Muscle of back (tissue), 11 donors: ENCODE results near the gene GNAQ. TPM values are rescaled to one million over a fixed set of nuclear protein-coding genes. Genes with fewer than 3 reads are reported as not detected.
"Not testable (repeated sequence)": the region's sequence is repeated elsewhere in the genome, so short reads cannot be mapped to it uniquely, and the experiment has no call there.

ENCODE experiments used
- DNase-seq, 3 donors: peaks; one replicate each; pipeline versions ENCODE4 v3.0.0 to v3.0.0-alpha.2; 2013
- polyA plus RNA-seq, 10 donors: library from polyadenylated mRNA; unstranded; fragments of 120-200 nt; gene quantifications; one replicate each; pipeline ENCODE4 v1.2.1, GENCODE V29; 2013; ENCODE audit not compliant: insufficient read length in 10 of 10

GNAQ gene
- polyA plus RNA-seq, 10 donors = 24.6 to 35.5 (median 30.5) TPM

GRCh38 chr9:77735494-77735893, 296.1 kb downstream of the GNAQ start:
- DNase-seq = peak in 1 of 3 donors; percentile 35

GRCh38 chr9:77731930-77732329, 299.7 kb downstream of the GNAQ start:
- no peak for DNase-seq

DNA sequence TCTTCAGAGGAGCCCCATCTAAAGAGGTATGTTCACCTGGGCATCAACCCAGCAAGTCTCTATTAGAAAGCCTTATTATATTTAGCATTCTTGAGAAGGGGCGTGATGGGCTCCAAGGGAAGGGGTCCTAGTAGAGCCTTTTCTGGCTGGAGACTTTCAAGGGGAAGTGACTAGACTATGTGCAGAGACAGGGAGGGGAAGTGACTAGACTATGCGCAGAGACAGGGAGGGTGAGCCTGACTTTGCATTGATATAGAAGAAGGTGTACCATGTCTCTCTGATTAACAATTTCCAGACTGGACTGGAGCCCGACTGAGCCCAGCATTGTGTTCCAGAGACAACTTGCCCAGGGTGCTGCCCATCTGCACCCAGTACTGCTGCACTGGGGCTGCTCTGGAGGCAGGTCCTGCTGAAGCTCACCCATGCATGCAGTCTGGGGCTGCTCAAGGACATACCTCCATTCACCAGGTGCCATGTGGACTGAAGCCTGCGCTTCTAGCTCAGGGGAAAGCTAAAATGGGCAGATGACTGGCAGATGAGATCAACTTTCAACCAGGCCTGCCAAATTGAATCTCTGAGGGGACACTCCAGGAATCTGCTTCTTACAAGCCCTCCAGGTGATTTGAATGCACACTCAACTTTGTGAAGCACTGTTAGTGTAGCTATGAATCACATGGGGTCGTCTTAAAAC, 300.5 kb downstream of the GNAQ start:
- no peak for DNase-seq

DNA sequence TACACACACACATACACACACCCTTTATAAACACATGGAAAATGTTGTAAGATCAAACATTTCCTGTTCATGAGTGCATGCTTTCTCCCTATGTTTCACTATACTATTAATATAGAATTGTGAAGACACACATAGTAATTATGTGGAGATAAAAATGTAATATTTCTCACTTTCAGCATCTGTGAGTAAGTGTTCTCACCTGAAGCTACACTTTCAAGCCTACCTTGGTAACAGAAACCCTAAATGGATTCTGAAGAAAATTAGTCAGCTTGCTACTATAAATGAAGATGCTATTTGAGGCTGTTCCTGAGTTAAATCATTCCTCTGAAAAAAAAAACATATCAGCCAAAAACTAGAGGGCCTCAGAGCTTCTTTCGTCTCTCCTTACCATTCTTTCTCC, 302.4 kb downstream of the GNAQ start:
- DNase-seq = no peak

DNA sequence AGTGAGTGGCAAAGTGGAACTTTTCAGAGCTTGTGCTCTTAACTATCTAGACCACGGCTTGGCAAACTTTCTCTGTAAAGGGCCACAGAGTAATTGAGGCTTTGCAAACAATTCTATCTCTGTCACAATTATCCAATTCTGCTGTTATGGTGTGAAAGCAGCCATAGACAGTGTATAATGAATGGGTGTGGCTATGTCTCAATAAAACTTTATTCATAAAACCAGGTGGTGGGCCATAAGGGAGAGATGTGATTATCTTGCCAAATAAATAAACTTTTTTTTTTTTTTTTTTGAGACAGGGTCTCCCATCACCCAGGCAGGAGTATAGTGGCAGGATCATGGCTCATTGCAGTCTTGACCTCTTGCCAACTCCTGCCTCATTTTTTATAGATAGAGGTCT, 304.8 kb downstream of the GNAQ start:
- DNase-seq = no peak

DNA sequence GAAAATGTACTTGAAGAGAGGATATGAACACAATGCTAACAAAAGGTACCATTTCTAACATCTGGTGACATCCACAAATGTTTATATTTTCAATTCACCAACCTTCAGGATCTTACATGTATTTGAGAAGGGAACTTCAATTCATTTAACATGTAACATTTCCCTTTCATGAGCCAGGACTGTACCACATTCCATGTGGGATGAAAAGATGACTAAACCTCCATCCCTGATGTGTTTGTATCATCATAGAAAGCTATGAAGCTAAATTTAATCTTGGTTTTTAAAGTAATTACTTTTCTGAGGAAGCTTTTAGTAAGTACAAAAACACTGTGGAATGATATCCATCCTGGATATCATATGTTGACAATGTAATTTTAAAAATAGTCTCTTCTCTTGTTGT, 305.3 kb downstream of the GNAQ start:
- DNase-seq = no peak

- no peak for DNase-seq
Measured at GRCh38 chr9:77725820-77726219, 305.8 kb downstream of the GNAQ start.

DNA sequence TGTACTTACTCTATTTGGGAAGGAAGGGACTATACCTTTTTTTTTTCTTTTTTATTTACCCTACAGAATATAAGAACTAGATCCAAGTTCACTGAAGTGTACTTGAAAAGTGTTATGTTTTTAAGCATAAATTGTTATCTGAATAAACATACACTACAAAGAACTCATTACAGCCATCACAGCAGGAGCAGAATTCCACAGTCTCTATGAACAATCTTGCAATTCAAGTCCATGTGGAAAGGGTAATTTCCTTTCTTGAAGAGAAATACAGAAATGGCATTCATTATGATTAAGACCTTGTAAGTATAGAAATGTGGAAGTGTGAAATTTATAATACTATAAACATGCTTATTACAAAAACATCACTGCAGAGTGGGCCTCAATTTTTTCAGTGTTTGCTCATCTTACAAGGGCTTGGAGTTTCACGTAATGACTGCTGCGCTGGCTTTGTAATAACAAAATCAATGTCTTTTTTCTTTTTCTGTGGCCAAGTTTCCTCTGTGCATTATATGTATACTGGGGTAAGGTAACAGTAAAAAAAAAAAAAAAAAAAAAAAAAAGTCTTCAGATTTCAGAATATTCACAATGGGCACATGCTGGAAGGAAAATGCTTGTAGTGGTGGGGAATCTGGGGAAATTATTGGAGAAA, 306.4 kb downstream of the GNAQ start:
- DNase-seq = no peak

DNA sequence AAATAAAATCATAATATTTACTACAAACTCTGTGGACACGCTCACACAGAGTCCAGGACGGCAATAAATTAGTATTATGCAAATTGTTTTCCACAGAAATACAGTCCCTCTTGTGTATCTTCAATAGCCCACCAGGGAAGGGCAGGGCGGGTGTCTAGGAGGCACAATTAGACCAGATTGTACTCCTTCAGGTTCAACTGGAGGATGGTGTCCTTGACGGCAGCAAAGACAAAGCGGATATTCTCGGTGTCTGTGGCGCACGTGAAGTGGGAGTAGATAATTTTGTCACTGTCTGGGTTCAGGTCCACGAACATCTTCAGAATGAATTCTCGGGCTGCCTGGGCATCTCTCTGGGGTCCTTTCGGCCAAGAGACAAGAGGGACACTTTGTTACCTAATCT, 310.5 kb downstream of the GNAQ start:
- not testable (repeated sequence) for DNase-seq

DNA sequence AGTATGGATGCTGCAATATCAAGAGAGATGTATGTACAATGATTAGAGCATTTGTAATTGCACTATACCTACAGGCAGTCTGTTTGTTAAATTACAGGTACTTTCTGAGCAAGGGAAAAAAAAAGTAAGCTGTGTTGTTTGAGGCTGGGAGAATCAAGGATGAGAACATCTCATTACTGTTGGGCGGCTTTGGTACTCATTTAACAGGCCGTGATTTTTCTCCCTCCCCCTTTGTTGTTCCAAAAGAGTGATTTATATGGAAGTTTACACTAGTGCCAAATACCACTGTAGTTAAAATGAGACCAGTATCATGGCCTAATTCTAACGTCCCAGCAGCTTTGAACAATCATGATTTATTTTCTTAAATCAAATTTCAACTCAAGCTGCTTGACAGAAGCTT, 312.3 kb downstream of the GNAQ start:
- no peak for DNase-seq

DNA sequence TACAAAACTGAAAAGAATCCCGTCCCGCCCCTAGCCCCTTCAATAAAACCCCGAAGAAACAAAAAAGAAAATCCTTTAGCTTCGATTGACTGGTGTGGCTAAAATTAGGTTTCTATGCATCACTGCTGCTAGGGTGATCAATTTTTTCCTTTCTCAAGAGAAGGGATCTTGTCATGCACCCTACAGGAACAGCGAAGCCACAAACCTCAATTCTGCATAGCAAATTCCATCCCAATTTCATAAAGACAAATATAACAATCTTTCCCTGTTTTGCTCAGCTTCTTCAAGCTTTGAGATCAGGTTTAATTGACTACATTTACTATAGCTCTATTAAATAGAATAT, 313.3 kb downstream of the GNAQ start:
- DNase-seq = not testable (repeated sequence)

DNA sequence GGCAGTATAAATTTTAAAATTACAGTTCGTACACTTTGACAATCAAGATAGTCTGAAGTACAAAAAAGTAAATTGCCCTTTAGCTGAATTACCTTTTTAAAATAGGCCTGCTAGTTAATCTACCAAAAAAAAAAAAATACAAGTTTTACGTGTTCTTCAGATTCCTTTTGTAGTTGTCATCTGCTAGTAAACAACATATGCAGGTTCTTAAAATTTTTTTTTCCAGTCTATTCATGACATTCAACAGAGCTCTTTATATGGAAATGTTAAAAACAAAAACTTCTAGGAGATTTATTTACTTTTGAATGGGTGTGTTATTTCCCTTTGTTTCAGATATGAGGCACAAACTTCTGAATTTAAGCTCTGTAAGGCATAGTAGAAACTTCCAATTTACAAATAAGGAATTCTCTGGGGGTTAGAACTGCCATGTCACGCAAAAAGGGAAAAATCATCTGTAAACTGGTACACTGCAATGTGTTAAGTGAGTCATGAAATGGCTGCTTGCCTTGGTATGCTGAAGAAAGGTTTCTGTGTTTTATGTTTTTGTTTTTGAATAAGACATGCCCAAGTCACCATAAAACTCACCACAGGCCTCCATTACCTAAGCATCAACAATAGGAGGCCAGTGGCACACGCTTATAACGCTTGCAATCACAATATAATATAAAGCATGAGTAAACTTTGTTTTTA, 313.9 kb downstream of the GNAQ start:
- DNase-seq = peak in 1 of 3 donors; percentile 51

GRCh38 chr9:77714077-77714549, 317.5 kb downstream of the GNAQ start:
- DNase-seq = no peak

DNA sequence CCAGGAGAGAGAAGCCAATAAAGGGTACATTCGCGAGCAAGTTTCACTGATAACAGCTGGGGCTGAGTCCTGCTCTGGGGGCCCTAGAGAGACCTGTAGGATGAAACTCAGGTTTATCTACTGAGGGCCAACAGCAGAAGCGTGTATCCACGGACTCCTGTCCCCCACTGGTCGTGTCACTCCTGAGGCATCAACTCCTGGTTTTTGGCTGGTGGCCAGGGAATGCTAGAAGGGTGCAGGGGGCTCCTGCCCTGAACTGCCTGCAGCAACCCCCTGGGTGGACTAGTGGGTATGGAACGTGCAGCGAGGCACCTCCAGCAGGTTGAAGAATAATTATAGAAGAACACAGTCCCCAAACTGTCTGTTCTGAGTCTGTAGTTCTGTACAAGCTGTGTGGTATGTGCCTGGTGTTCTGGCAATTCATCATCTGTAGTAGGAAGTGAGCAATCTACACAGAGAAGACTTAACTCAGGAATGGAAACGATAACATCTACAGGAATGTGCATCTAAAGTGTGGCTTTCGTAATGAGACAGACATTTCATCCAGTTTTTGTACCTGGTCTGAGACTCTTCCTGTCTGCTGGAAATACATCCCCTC, 319.0 kb downstream of the GNAQ start:
- peak in 1 of 3 donors; percentile 84 for DNase-seq

DNA sequence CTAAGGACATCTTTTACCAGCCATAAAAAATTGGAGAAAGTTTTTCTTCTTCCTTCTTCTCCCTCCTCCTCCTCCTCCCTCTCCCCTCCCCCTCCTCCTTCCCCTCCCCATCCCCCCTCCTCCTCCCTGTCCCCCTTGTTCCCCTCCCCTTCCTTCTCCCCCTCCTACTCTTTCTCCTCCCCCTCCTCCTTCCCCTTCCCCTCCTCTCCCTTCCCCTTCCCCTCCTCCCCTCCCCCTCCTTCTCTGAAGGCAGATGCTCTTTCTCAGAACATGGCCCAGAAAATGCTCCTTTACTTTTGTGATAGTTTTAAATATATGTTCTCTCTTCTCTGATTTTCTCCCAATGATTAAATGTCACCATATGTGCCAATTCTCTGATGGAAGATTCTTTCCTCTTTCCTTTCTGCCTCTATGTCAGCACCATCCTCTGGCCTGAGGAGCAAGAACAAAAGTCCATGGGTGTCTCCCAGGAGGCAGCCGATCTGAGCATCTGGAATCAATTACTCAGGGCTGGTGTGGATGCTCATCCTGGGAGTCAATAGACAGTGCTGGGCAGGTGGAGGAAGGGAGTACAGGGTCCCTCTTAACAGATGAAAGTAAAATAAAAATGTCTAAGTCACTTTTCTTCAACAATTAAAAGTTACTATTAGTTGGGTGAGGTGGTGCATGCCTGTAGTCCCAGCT, 320.5 kb downstream of the GNAQ start:
- DNase-seq = no peak

DNA sequence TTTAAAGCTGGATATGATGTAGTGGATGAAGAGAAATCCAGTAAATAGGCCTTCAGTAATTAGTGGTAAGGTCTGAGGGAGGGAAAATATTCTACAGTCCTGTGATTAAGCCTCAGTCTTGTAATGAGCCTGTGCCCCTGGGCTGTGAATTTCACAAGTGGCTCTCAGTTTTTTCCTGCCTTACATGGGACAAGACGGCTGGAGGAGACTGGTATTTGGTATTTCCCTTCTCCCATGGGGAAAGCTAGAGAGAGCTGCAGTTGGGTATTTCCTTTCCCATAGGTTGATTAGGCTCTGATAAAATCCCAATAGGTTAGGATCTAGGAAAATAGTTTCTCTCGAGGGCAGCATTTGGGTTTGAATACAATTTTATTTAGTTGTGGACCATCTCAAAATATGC, 321.3 kb downstream of the GNAQ start:
- DNase-seq = no peak

DNA sequence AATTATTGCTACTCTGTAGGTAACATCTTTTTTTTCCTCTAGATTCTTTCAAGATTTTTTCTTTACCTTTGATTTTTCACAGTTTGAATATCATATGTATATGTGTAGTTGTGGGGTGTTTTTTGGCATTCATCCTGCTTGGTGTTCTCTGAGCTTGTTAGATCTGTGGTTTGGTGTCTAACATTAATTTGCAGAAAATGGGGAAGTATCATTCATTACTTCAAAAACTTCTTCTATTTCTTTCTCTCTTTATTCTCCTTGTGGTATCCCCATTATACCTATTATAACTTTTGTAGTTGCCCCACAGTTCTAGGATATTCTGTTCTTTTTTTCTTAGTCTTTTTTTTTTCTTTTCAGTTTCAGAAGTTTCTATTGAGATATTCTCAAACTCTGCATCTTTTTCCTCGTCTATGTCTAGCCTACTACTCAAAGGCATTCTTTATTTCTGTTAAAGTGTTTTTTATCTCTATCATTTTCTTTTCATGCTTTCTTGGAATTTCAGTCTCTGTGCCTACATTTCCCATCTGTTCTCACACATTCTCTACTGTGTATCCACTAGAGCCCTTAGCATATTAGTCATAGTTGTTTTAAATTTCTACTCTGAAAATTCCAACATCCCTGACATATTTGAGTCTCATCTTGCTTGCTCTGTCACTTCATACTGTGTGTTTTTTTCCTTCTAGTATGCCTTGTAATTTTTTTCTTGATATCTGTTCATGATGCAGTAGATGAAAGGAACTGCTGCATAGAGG, 323.4 kb downstream of the GNAQ start:
- peak in 1 of 3 donors; percentile 33 for DNase-seq

DNA sequence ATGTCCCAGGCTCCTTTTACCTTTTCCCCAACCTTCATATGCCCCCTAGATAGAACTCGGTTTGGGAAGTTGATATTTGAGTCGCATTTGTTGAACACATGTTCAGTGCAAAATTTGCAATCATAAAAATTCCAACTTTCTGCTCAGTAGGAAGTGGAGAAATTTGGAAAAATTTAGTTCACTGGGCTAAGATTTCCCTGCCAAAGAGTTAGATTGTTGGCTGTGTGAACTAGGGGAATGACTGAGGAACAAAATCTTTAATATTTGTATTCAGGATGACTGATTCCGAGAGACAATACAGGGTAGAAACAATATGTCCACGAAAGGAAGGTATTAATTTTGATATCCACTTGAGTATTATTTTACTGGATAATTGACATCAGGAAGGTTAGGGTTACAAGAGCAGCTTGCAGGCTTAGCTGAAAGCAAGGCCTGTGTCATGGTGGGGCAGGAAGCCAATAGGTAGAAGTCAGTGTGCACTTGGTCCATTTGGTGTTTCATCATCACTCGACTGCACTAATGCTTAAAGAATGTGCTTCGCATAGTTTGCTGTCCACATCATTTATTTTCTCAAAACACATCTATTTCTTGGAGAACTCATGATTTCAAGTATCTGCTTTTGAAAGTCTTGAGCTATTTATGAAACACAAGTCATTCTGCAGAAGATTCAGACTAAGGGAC, 324.1 kb downstream of the GNAQ start:
- DNase-seq = peak; percentile 82 to 94 (median 87)

GRCh38 chr9:77705636-77706035, 326.0 kb downstream of the GNAQ start:
- no peak for DNase-seq

DNA sequence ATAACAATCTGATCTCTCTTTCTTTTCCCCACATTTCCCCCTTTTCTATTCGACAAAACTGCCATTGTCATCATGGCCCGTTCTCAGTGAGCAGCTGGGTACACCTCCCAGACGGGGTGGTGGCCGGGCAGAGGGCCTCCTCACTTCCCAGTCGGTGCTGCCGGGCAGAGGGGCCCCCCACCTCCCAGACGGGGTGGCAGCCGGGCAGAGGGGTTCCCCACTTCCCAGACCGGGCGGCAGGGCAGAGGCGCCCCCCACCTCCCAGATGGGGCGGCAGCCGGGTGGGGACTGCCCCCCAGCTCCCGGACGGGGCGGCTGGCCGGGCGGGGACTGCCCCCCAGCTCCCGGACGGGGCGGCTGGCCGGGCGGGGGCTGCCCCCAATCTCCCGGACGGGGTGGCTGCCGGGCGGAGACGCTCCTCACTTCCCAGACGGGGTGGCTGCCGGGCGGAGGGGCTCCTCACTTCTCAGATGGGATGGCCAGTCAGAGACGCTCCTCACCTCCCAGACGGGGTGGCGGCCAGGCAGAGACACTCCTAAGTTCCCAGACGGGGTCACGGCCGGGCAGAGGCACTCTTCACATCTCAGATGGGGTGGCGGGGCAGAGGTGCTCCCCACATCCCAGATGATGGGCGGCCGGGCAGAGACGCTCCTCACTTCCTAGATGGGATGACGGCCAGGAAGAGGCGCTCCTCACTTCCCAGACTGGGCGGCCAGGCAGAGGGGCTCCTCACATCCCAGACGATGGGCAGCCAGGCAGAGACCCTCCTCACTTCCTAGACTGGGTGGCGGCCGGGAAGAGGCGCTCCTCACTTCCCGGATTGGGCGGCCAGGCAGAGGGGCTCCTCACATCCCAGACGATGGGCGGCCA, 328.9 kb downstream of the GNAQ start:
- DNase-seq = not testable (repeated sequence)
